ENCODE measurements around the gene LPAR5. TPM values are rescaled to one million over a fixed set of nuclear protein-coding genes. Genes with fewer than 3 reads are reported as not detected.

Gene LPAR5
- total RNA-seq, 1 experiment from 2014 or later: 0.22 TPM

GRCh38 chr12:6643569-6644256 lies 8.0 kb upstream of the LPAR5 start:
- Histone ChIP-seq H3K9ac (ENCODE audit: extremely low read depth, insufficient read length, low read length) (no peak overlapping the region), H3K18ac (ENCODE audit: insufficient read length, low read depth, low read length) (no peak overlapping the region), H2BK15ac (ENCODE audit: low read depth, low read length) (no peak overlapping the region), H3T11ph (ENCODE audit: low read length) (no peak overlapping the region), H3K79me1 (ENCODE audit: insufficient read depth, low read depth, low read length, poor library complexity, severe bottlenecking) (no peaks in the 10 kb centered on the region), H3K79me2 (ENCODE audit: insufficient read depth, low read length) (no peaks in the 10 kb centered on the region), H4K20me1 (ENCODE audit: control insufficient read depth, insufficient read depth, insufficient read length) (no peaks in the 10 kb centered on the region), H3K56ac (ENCODE audit: insufficient read length, low read depth, low read length) (no peak overlapping the region), H2BK12ac (ENCODE audit: insufficient read length, low read depth, low read length) (no peak overlapping the region), H3K27me3 (ENCODE audit: insufficient read depth, low read length) (no peaks in the 10 kb centered on the region; the same call in 1 of the 2 replicates), H4K8ac (replicated peaks; ENCODE audit: insufficient read length, low read depth, low read length) (no peak overlapping the region), H3K27ac (ENCODE audit: insufficient read length, low read depth, low read length) (no peak overlapping the region), H2BK5ac (ENCODE audit: insufficient read length, low read length) (no peak overlapping the region), H4K91ac (ENCODE audit: insufficient read length, low read depth, low read length) (no peak overlapping the region), H3K9me3 (ENCODE audit: control insufficient read depth, low read depth, low read length) (no peaks in the 10 kb centered on the region), H2BK120ac (ENCODE audit: low read depth, low read length, poor library complexity, severe bottlenecking) (no peak overlapping the region), H2AK5ac (ENCODE audit: insufficient read length, low read length) (no peak overlapping the region), H3K4me1 (ENCODE audit: insufficient read depth, low read length) (no peaks in the 10 kb centered on the region; the same call in 1 of the 2 replicates), H3K23ac (ENCODE audit: insufficient read length, low read depth, low read length) (no peak overlapping the region), H2BK20ac (ENCODE audit: low read depth, low read length, poor library complexity, severe bottlenecking) (no peak overlapping the region), H3K14ac (ENCODE audit: insufficient read depth, low read length) (no peak overlapping the region), H3K4ac (ENCODE audit: low read depth, low read length) (no peak overlapping the region), H4K5ac (ENCODE audit: insufficient read length, low read depth, low read length) (no peak overlapping the region), H3K4me2 (ENCODE audit: insufficient read depth, insufficient read length, low read length) (no peak overlapping the region), H3K23me2 (ENCODE audit: insufficient read length, low read depth, low read length, poor library complexity, severe bottlenecking) (peaks cover 4% of the 10 kb centered on the region), H2AFZ (ENCODE audit: low read length) (no peak overlapping the region)
- no peak for TF ChIP-seq CTCF (conservative IDR thresholded peaks at IDR 0.05)
- no peaks in the 10 kb centered on the region for H3K9me3 Mint-ChIP-seq
- no peak overlapping the region for H3K27ac Mint-ChIP-seq
- DNase-seq: no peak
- WGBS (ENCODE audit: extremely low coverage, insufficient read length, low lambda C conversion rate): no CpG with 5 or more reads among the region's 6 CpGs
- peaks cover 52% of the 10 kb centered on the region for H3K27me3 Mint-ChIP-seq (ENCODE audit: low read depth)
- peaks cover 14 to 21% of the 10 kb centered on the region in 2 experiments for H3K4me1 Mint-ChIP-seq
- H3K36me3 Mint-ChIP-seq (ENCODE audit: insufficient read depth in 1 of 3, low read depth in 3 of 3): peaks cover 0 to 6% (median 6%) of the 10 kb centered on the region in 3 experiments; a peak in 5 of 7 replicates
- H3K4me3 Mint-ChIP-seq: no peak overlapping the region

Data from H9 (cell line).